ENCODE measurements around the gene PTPN11.

DNA sequence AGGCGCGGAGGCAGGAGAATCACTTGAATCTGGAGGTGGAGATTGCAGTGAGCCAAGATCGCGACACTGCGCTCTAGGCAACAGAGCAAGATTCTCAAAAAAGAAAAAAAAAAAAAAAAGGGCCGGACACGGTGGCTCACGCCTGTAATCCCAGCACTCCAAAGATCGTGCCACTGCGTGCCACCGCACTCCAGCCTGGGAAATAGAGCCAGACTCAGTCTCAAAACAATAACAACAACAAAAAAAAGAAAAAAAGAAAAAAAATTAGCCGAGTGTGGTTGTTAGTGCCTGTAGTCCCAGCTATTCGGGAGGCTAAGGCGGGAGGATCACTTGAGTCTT is 8.9 kb upstream of the PTPN11 start:
- no peak for TF ChIP-seq POLR2A (IDR thresholded peaks at IDR 0.05)
- TF ChIP-seq POLR2AphosphoS5 (IDR thresholded peaks at IDR 0.05), result no peak
- TF ChIP-seq, protein P1, sequence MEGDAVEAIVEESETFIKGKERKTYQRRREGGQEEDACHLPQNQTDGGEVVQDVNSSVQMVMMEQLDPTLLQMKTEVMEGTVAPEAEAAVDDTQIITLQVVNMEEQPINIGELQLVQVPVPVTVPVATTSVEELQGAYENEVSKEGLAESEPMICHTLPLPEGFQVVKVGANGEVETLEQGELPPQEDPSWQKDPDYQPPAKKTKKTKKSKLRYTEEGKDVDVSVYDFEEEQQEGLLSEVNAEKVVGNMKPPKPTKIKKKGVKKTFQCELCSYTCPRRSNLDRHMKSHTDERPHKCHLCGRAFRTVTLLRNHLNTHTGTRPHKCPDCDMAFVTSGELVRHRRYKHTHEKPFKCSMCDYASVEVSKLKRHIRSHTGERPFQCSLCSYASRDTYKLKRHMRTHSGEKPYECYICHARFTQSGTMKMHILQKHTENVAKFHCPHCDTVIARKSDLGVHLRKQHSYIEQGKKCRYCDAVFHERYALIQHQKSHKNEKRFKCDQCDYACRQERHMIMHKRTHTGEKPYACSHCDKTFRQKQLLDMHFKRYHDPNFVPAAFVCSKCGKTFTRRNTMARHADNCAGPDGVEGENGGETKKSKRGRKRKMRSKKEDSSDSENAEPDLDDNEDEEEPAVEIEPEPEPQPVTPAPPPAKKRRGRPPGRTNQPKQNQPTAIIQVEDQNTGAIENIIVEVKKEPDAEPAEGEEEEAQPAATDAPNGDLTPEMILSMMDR (IDR thresholded peaks at IDR 0.05), result no peak
- TF ChIP-seq EP300 (IDR thresholded peaks at IDR 0.05), result no peak

Measured in gastroesophageal sphincter (tissue), 3 donors.